COR-L47 (cell line): ENCODE results near the gene OR51E2.
A peak's percentile ranks its signal among the peaks of the same experiment; 100 is the strongest.
"Not testable (repeated sequence)": the region's sequence is repeated elsewhere in the genome, so short reads cannot be mapped to it uniquely, and the experiment has no call there.

ENCODE experiments used
- DNase-seq: peaks from one replicate; lab custom pipeline; 2025; lab: John Stamatoyannopoulos, UW

Gene OR51E2, protein sequence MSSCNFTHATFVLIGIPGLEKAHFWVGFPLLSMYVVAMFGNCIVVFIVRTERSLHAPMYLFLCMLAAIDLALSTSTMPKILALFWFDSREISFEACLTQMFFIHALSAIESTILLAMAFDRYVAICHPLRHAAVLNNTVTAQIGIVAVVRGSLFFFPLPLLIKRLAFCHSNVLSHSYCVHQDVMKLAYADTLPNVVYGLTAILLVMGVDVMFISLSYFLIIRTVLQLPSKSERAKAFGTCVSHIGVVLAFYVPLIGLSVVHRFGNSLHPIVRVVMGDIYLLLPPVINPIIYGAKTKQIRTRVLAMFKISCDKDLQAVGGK

DNA sequence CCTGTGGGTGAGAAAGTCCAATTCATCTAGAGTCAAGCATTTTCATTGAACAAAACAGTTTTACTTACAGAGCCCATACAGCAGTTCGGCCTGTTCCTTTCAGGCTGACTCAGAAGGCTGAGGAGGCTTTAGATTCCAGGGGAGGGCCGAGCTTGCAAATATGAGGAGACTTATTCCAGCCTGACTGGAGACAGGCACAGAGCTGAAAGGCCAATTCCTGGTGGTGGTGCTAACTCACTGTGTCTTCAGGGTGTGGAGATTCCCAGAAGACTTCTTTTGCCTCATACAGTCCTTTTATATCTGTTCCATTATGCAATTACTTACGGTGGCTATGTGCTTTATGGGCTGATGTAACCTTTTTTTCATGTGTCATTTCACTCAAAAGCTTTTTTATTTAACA, at the start of gene OR51E2:
Gene OR51E2, minus strand, starts transcription at position 269 of the 400 bp plus-strand sequence. CDS start 15,142 bp downstream, outside the sequence.
- peak; percentile 64 for DNase-seq

DNA sequence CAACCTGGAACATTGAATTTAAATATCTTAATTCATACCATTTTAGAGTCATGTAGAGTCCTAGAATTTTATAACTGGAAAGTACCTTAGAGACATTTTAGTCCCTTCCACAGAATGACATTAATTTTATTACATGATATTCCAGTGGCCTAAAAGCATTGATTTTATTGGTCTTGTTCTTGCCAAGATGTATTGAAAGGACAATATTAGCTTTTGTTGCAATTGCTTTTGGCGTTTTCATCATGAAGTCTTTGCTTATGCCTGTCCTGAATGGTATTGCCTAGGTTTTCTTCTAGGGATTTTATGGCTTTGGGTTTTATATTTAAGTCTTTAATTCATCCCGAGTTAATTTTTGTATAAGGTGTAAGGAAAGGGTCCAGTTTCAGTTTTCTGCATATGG, 43.1 kb upstream of the OR51E2 start:
- no peak for DNase-seq

DNA sequence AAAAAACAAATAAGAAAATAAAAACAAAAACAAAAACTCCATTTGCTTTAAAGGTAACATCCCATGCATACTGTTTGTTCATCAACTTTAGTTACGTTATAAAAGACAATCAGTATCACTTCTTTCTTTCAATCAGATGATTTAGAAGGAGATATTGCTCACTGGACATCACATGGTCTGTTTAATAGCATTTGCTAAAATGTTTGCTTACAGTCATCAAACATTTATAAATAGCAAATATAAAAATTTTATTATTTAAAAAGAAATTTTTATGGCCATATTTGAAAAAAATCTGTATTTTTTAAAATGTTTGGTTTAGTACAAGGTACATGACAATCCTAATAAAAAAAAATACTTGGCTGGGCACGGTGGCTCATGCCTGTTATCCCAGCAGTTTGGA, 29.5 kb upstream of the OR51E2 start:
- no peak for DNase-seq

DNA sequence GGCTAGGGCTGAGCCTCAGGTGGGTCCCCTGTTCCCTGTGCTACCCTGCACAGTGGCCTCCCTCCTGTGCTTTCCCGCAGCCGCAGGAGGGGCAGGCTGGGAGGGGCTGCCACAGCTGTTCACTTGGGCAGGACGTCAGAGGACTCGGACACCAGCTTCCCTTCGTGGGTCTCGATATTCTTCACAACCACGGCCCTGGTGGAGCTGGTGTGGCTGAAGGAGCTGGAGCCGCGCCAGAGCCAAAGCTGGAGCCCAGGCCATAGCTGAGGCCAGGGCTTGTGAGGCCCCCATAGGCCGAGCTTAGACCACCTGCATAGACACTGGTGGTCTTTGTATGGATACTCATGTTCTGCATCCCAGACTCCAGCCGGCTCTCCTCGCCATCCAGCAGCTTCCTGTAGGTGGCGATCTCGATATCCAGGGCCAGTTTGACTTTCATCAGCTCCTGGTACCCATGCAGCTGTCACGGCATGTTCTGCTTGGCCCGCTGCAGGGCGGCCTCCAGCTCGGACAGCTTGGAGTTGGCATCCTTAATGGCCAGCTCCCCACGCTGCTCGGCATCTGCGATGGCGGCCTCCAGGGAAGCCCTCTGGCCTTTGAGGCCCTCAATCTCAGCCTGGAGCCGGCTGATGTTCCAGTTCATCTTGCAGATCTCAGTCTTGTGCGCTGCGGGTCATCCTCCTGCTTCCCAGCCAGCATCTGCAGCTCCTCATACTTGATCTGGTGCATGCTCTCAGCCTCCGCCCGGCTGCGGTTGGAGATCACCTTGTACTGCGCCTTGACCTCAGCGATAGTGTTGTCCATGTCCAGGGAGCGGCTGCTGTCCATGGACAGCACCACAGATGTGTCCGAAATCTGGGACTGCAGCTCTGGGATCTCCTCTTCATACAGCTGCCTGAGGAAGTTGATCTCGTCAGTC, 25.2 kb upstream of the OR51E2 start:
- not testable (repeated sequence) for DNase-seq

DNA sequence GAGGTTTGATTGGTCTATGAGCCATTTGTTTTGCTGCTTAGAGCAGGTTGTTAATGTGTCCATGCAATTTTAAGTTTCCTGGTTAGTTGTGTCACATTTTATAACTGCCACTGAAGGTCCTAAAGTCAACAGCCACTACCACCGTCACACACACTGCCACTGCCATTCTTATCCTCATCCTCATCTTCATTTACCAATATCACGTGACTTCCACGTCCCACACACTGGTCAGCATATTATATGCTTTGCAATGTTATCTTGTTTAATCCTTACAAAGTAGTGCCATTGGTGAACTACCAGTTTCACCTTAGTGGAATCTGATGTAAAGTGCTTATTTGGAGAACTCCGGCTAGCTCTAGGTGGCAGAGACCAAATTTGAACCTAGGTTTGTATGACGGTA, 16.6 kb upstream of the OR51E2 start:
- DNase-seq = no peak

DNA sequence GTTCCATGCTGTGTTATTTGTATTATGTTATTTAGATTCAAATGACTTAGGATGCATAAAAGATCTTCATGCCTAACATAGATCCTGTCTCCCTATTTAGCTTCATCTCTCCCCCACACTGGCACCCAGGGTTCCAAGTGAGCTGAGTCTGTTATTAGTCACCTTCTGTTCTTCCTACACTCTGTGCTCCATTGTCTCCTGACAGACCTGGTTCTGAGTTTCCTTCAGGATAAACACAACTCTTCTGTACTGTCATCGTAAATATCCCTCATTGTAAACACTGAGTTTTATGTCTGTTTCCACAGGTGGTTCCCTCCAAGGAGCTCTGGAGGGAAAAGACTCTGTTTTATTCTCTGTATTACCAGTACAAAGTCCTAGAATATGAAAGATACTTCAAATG, 15.6 kb upstream of the OR51E2 start:
- DNase-seq = no peak

DNA sequence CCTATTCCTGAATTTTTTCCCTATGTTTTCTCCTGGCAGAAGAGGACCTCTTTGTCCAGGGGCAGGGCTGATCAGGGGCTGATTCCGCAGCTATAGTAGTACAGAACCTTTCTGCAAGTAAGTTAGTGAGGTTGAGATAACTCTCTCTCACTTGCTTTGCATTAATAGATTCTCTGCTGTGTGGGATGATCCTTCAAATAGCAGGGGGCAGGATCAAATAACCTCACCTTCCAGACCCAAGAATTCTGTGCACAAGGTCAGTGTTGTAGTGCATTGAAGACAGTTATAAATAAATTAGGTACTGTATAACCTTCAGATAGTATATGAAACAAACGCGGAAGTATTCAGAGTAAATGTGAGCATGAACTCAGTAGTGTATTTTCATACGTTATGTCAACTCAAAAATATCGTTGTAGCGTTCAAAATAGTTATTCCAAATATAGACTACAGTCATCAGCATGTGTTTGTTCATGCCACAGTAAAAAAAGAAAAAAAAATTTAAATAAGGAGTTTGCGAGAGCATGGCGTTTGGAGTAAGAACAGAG, 7.2 kb upstream of the OR51E2 start:
- DNase-seq = no peak

DNA sequence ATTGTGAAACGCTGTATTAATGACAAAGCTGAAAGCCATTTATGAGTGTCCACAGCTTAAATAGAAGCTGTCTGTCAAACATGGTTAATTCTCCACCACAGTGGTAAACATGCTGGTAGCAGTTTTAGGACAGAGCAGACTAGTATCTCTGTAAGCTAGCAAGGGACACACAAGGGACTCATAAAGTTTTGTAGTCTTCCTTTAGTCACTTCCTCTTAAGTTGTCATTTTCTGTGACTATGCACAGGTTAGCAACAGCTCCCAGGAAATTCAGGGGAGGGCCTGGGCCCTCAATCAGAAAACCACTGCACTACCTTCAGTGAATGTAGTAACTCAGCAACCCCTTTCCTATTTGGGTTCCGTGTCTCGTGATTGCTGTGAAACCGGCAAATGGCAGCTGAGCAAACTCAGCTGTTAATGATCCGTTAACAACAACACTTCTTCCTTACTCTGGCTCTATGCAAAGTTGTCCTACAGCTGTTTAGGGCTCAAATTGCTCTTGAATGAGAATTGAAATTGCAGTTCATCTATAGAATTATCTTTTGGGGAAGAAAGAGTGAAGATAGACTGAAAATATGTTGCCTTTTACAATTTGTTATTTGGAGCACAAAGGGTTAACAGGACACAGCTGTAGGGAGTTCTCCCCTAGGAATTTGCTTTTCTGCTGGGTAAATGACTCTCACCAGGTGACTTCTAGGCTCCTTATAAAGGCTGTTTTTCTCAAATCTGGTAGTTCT, 6.6 kb upstream of the OR51E2 start, which contains the start of gene MMP26:
Gene MMP26, plus strand, starts transcription at position 731 of the 736 bp plus-strand sequence.
- peak; percentile 50 for DNase-seq

DNA sequence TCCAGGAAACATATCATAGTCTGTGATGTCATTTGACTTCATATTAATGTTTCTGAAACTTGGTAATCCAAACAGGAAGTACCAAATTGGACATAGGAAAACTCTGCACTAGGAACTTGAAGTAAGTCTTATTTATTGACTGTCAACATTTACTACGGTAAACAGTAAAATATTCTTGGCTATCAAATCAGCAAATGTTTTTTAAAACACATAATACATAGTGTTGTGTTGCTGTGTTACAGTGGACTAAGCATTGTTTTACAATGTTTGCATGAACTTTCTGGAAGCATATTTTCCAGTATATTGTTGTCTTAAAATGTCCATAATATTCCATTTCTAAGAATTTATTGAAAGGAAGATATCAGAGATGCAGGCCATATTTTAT, 2.8 kb upstream of the OR51E2 start:
- no peak for DNase-seq

DNA sequence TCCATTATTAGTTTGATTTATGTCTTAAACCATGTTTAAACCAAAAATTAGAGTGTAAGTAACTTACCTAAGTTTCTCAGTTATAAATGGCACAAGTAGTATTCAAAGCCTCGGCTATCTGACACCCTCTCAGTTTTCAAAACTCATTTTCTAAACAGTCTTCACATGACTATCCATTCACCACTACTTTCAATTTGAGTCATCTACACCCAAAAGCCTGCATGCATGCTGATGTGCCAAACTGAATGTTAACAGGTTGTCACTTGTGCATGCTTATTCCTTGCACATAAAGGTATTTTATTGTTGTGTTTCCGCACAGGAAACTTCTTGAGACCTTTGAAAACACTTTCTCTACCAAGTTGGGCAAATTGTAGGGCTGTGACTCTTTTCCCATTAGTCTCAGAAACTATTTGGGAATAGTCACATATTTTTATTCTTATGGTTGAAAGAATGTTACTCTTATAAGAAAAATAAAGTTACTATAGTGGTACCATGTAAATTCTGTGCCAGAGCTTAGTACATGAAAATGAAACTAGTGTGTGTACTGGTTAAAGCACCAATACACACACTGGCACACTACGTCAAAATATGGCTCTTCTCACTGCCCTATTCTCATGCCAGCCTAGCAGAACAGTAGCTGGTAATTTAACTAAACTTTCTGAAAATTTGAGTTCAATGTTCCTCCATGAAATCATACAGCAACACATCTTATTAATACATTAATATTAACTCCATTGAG, 2.2 kb upstream of the OR51E2 start:
- DNase-seq = no peak

DNA sequence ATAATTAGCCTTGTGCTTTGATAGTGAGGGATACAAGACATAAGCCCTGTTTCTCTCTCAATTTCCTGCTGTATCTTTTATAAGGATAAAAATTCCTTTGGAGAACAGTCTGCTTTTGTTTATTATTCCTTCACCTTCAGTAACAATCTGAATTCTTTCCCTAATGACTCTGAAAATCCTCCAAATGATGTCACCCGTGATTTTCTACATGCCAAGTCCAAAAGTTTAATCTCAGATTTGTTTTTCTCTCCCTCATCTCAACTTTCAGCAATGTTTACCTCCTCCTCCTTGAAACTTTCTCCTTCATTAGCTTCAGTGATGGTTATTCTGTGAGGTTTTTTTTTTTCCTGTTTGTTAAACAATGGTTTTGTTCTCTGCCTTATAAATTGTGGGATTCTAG, 2.2 kb downstream of the OR51E2 start:
- no peak for DNase-seq

DNA sequence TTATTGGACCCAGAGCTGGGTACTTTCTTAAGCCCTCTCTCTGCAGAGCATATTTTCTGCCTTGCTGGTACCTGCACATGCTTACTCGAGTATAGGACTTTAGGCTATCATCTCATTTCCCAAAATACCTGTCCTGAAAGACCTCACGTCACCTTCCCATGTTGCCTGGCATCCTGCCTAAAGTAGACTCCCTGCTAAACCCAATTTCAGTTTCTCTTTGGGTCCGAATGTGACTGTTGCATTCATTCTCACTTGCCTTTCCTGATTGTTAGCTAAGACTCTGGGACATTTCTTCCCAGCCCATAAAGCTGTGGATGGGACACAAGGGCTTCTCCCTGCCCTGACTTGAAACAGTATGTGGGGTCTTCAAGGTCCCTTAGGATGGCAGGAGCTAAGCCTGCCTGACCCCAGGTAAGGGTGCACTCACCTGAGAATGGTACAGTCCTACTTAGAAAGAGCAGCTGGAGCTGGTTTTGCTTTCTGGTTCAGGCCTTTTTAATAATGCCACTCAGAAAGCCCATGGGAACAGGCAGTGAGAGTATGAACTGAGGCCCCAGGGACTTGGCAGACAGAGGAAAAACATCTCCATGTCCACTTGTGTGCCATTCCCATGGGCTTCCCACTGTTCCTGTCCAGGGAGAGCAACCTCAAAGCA, 12.9 kb downstream of the OR51E2 start:
- DNase-seq = no peak

DNA sequence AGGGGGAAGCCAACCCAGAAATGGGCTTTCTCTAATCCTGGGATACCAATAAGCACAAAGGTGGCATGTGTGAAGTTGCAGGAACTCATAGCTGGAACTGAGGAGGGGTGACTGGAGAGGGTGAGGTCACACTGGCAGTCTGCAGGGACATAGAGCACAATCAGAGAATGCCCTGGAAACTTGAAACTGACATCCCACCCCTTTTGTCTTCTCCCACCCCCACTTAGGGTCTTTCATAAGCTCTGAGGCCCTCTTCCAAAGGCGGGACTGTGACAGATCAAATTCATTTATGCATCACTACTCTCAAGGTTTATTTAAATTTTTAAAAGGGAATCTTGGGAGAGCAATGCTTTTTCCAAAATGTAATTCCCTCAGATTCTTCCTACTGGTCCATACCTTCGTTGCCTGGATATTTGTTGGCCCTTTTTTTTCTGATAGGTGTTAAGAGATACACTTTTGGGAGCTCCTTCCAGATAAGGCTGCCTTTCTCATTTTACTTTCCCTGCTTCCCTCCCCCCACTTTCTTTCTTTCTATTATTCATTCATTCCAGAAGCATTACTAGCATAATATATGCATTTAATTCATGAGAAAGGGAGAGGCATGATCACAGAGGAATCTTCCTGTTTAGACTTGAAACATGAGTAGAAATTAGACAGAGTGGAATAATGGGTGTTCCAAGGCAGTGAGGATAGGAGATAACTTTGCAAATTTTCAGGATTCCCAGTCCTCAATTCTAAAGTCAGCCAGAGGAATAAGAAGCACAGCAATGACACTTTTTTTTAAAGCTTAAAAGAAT, 14.8 kb downstream of the OR51E2 start:
- no peak for DNase-seq

DNA sequence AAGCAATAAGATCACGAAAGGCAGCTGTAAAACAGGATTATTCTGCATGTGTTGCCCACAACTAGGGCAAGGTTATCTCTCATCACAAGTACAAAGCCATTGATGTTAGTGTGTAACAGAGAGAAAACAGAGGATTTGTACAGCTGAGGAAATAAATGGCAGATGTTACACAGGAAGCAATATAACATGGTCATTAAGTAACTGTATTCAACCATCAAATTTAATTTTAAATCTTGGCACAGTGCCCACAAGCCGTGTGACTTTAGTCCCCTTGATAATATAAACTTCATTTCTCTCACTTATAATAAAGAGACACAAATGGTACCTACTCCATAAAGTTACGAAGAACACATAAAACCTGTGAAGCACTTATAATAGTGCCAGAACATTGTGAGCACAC, 17.3 kb downstream of the OR51E2 start:
- peak; percentile 82 for DNase-seq

DNA sequence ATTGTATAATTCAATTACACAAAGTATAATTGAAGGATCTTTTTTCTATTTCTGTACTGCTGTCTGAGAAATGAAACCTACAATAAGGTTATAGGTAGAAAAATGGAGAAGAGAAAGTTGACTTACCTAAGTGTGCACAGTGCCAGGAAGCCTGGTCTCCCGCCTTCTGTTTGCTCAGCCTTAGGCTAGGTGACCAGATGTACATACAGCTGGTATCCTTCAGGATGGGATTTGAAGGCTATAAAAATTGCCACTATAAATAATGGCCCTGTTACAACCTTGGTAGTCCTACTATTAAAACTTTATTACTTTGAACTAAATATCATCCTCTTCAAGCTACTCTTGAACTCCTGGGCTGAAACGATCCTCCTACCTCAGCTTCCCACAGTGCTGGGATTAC, 19.7 kb downstream of the OR51E2 start:
- DNase-seq = peak; percentile 48

DNA sequence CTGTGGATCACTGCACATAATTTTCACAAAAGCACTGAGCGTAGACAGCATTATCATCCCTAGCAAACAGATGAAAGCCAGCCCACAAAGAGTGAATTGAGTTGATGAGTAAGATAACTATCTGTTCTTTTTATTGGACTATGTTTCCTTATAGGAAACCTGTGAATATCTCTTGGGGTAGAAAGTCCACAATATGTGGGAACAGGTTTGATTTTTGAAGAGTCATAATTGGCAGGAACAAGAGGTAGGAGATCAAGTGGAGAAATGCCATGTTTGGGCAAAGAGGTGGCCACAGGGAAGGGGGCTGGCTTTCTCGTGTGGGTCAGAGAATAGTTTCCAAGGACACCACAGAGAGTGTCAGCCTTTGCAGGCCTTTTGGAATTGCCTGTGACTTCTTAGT, 23.9 kb downstream of the OR51E2 start:
- DNase-seq = no peak

DNA sequence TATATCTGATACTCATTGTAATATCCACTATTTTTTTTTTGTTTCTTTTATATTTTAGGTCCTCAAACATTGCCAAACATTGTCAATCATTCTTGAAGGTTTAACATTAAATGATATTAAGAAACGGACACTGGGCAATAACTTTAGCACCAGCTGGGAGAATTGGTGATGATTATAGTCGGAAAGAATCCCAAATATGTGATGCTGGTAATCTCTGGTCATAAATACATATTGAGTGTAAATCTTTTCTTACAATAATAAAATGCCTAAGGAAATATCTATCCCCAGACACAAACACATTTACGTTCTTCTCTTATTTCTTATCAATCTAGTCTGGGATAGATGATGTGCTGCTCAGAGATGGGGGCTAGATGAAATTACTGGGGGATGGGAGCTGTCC, 25.2 kb downstream of the OR51E2 start:
- DNase-seq = no peak

DNA sequence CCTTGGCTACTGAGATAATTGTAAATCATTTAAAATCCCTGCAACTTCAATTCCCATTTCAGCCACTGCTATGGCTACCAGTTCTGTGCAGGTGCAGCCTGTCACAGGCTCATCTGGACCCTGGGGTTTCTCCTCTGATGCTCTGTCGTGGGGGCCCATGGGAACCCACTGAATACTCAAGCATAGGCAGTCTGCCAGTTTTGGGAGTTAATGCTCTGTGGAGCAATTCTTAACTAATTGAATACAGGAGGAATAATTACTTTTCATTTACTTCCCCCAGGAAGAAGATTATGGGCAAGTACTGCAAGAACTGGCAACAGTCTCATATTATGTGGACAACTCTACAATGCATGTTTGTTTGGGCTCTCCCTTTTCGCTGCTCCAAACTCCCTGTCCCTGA, 25.9 kb downstream of the OR51E2 start:
- DNase-seq = no peak

DNA sequence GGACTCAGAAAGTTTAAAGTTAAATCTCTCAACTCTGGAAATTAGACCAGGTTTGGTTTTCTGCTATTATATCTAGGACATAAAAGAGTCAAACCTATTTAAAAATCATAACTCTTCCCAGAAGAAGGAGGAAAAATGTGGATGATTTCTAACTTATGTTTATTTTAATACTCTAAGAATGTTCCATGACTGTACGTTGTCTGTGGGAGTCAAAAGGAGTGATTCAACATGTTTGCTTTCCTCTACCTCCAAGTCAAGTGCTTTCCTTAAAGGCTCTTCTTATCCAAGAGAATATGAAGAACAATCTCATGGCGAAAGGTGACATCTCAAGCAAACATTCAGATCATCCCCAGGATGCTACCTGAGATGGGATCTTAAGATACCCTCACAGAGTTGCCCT, 32.2 kb downstream of the OR51E2 start:
- no peak for DNase-seq

DNA sequence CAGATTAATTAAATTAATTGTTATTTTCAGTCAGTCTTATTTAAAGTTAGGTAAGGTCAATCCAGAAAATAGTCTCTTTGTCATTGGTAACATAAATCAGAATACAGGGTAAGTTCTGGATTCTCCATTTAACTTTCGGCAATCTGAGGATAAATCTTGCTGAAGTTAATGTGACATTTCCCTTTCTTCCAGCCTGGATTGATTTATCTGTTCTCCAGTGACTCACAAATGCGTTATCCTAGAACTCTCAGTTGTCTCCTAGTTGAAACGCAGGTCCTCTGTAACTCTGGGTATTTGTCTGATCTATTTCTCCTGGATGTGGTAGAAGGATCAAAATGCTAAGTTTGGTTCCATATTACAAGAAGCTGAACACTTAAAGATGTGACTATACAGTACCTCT, 32.9 kb downstream of the OR51E2 start:
- no peak for DNase-seq
